ENCODE results near the gene CTSH. TPM values are rescaled to one million over a fixed set of nuclear protein-coding genes. Genes with fewer than 3 reads are reported as not detected.

CTSH gene
- total and polyA plus RNA-seq, 12 donors: 26.4 to 122 (median 62.5) TPM

DNA sequence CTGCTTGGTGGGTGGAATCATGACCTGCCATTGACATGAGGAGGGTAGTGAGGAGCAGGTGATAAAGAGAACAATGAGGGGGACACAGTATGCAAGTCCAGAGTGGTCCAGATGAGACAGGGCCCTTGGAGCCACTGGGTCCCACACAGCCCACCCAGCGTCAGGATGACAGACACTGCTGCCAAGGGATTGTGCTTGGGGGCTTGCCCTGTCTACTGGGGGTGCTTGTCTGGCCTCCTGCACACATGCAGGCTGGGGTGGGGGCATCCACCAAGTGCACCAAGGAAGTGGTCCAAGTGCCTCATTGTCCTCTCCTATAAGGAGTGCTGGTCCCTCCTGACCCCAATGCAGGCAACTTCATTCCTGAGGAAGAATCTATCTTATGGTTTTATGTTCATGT lies 39.2 kb upstream of the CTSH start:
- 93 to 94% methylated on average over 1 of the region's 1 CpG for WGBS, 2 donors
- H3K36me3 ChIP-seq: no peaks in the 10 kb centered on the region
- ATAC-seq (no peak), DNase-seq (no peak)
- peaks cover 0 to 43% (median 8%) of the 10 kb centered on the region in 9 donors for H3K4me1 ChIP-seq
- H3K9me3 ChIP-seq: no peaks in the 10 kb centered on the region
- no peaks in the 10 kb centered on the region for H3K27me3 ChIP-seq
- no peak overlapping the region for H3K4me3 ChIP-seq
- no peak overlapping the region for H3K27ac ChIP-seq
- intact Hi-C loops (cut with DNase I): loop anchor here in 5 of 10 donors (5.0 to 10.0 kb wide), 3 partner anchors 69 to 549 kb away; partner anchors contain the start of gene IREB2 (in 1 of the 5)
- TF ChIP-seq, protein P1, sequence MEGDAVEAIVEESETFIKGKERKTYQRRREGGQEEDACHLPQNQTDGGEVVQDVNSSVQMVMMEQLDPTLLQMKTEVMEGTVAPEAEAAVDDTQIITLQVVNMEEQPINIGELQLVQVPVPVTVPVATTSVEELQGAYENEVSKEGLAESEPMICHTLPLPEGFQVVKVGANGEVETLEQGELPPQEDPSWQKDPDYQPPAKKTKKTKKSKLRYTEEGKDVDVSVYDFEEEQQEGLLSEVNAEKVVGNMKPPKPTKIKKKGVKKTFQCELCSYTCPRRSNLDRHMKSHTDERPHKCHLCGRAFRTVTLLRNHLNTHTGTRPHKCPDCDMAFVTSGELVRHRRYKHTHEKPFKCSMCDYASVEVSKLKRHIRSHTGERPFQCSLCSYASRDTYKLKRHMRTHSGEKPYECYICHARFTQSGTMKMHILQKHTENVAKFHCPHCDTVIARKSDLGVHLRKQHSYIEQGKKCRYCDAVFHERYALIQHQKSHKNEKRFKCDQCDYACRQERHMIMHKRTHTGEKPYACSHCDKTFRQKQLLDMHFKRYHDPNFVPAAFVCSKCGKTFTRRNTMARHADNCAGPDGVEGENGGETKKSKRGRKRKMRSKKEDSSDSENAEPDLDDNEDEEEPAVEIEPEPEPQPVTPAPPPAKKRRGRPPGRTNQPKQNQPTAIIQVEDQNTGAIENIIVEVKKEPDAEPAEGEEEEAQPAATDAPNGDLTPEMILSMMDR (IDR thresholded peaks at IDR 0.05): no peak

- ATAC-seq (no peak), DNase-seq (no peak)
- H3K27ac ChIP-seq: peak overlapping the region in 1 of 10 donors; percentile 60
- H3K36me3 ChIP-seq: no peaks in the 10 kb centered on the region
- TF ChIP-seq, protein P1 (IDR thresholded peaks at IDR 0.05): no peak
- H3K27me3 ChIP-seq: no peaks in the 10 kb centered on the region
- peaks cover 0 to 38% (median 8%) of the 10 kb centered on the region in 9 donors for H3K4me1 ChIP-seq
- WGBS, 2 donors: 74 to 76% methylated on average over 5 of the region's 5 CpGs
- intact Hi-C loops (cut with DNase I): loop anchor here in 5 of 10 donors (5.0 to 10.0 kb wide), 3 partner anchors 69 to 549 kb away; partner anchors contain the start of gene IREB2 (in 1 of the 5)
- H3K9me3 ChIP-seq: no peaks in the 10 kb centered on the region
- H3K4me3 ChIP-seq: no peak overlapping the region
These were observed 38.5 kb upstream of the CTSH start for GRCh38 chr15:78983146-78983918.

- intact Hi-C loops (cut with DNase I): loop anchor here in 5 of 10 donors (5.0 to 10.0 kb wide), 3 partner anchors 68 to 548 kb away; partner anchors contain the start of gene IREB2 (in 1 of the 5)
- Histone ChIP-seq H3K36me3 (no peaks in the 10 kb centered on the region), H3K4me1 (peaks cover 0 to 32% (median 8%) of the 10 kb centered on the region in 9 donors), H3K9me3 (no peaks in the 10 kb centered on the region), H3K27ac (peak overlapping the region in 3 of 10 donors; percentile 6 to 60 (median 21)), H3K27me3 (no peaks in the 10 kb centered on the region), H3K4me3 (no peak overlapping the region)
- no peak for DNase-seq
- TF ChIP-seq, protein P1 (IDR thresholded peaks at IDR 0.05): no peak
- WGBS, 2 donors: 76 to 78% methylated on average over 10 of the region's 10 CpGs
- ATAC-seq: peak in 1 of 8 donors; percentile 32
These were observed 37.9 kb upstream of the CTSH start for GRCh38 chr15:78982736-78983135.

DNA sequence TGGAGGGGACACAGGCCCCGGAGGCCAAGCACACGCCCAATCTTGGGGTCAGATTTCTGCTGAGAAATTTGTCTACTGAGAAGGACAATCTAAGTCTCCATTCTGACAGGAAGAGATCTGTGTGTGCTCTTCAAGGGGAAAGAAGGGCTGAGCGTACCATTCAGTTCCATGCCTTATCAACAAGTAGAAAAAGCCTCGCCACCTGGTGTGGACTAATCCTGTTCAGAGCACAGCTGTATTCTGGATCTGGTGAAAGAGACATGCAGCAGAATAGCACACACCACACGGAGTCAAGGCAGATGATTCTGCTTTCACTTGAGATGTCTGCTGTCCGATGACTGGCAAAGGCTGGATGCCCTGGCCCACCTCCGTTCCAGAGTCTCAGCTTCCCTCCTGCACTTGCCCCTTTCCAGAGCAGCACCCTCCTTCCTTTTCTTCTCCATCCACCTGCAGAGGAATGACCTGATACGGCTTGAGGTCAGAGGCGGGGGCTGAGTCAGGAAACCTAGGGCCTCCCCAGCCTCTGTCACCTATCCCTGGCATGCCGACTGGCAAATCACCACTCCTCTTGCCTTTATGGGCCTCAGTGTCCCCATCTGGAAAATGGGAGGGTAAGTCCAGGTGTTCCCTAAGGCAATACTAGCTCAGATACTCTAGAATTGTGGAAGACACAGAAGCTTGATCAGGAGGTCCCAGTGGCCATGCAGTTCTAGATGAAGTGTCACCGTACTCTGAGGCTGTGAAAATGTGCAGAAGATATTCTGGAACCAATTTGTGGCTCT lies 36.9 kb upstream of the CTSH start:
- Histone ChIP-seq H3K36me3 (no peaks in the 10 kb centered on the region), H3K27me3 (no peaks in the 10 kb centered on the region), H3K9me3 (no peaks in the 10 kb centered on the region), H3K4me3 (no peak overlapping the region), H3K4me1 (peaks cover 0 to 40% (median 8%) of the 10 kb centered on the region in 9 donors), H3K27ac (peak overlapping the region in 1 of 10 donors; percentile 6)
- TF ChIP-seq, protein P1 (IDR thresholded peaks at IDR 0.05): no peak
- ATAC-seq (no peak), DNase-seq (no peak)
- WGBS, 2 donors: 92 to 95% methylated on average over 11 of the region's 11 CpGs
- intact Hi-C loops (cut with DNase I): loop anchor here in 5 of 10 donors (2.0 to 10.0 kb wide), 4 partner anchors 67 to 547 kb away; partner anchors contain the start of gene IREB2 (in 1 of the 5)
